HFFc6 (cell line): ENCODE measurements around the gene SNRNP70. TPM values are rescaled to one million over a fixed set of nuclear protein-coding genes. Genes with fewer than 3 reads are reported as not detected.
A peak's percentile ranks its signal among the peaks of the same experiment; 100 is the strongest.

ENCODE experiments used
- DNase-seq: peaks from one replicate; pipeline ENCODE4 v3.0.0-alpha.2; 2018
- H3K27ac Mint-ChIP-seq: 2 replicates; pipeline ENCODE4 v1.8.0; 2020; ENCODE audit warnings: mild to moderate bottlenecking, mixed read lengths
- H3K27me3 Mint-ChIP-seq: 2 replicates; pipeline ENCODE4 v1.8.0; 2021; ENCODE audit warnings: mild to moderate bottlenecking, moderate library complexity, mixed read lengths; ENCODE audit not compliant: insufficient read depth
- H3K36me3 Mint-ChIP-seq: 2 replicates; pipeline ENCODE4 v1.8.0; 2021; ENCODE audit warnings: low read depth, mixed read lengths
- H3K4me1 Mint-ChIP-seq: 2 replicates; pipeline ENCODE4 v1.8.0; 2020; ENCODE audit warnings: low read depth, mixed read lengths
- H3K4me3 Mint-ChIP-seq: 2 replicates; pipeline ENCODE4 v1.8.0; 2020; ENCODE audit warnings: mild to moderate bottlenecking, moderate library complexity, mixed read lengths
- H3K9me3 Mint-ChIP-seq: 2 replicates; pipeline ENCODE4 v1.8.0; 2020; ENCODE audit warnings: mild to moderate bottlenecking, mixed read lengths
- total RNA-seq, 6 experiments: library from RNA; stranded (reverse); fragmentation: NEBNext Ultra II Directional; extraction: Animal tissue kit (Norgen Biotek cat#: 25700); gene quantifications; 2 replicates in 1 of 6; 3 replicates in 5 of 6; pipeline ENCODE4 v1.2.3, GENCODE V29; 2021
- TF ChIP-seq, protein P1 (sequence below): fragments of 200-600 bp; sonication (generic); IDR thresholded peaks from 2 replicates; pipeline ENCODE4 v1.5.0; 2021; ENCODE audit warnings: antibody characterized with exemption, mild to moderate bottlenecking

Gene SNRNP70
- total RNA-seq, 6 experiments from 2014 or later: 134 to 164 (median 156) TPM

GRCh38 chr19:49085868-49086232 is 599 bp downstream of the SNRNP70 start:
- DNase-seq: no peak
- Mint-ChIP-seq H3K4me1 (peaks cover 29% of the 10 kb centered on the region), H3K9me3 (no peaks in the 10 kb centered on the region), H3K27ac (peak overlapping the region; percentile 94), H3K27me3 (peaks cover 2% of the 10 kb centered on the region), H3K4me3 (peak overlapping the region; percentile 96), H3K36me3 (peaks cover 26% of the 10 kb centered on the region)
- TF ChIP-seq, protein P1, sequence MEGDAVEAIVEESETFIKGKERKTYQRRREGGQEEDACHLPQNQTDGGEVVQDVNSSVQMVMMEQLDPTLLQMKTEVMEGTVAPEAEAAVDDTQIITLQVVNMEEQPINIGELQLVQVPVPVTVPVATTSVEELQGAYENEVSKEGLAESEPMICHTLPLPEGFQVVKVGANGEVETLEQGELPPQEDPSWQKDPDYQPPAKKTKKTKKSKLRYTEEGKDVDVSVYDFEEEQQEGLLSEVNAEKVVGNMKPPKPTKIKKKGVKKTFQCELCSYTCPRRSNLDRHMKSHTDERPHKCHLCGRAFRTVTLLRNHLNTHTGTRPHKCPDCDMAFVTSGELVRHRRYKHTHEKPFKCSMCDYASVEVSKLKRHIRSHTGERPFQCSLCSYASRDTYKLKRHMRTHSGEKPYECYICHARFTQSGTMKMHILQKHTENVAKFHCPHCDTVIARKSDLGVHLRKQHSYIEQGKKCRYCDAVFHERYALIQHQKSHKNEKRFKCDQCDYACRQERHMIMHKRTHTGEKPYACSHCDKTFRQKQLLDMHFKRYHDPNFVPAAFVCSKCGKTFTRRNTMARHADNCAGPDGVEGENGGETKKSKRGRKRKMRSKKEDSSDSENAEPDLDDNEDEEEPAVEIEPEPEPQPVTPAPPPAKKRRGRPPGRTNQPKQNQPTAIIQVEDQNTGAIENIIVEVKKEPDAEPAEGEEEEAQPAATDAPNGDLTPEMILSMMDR: no peak

GRCh38 chr19:49086296-49086695 is 1.0 kb downstream of the SNRNP70 start:
- no peak for DNase-seq
- H3K36me3 Mint-ChIP-seq: peaks cover 28% of the 10 kb centered on the region
- peaks cover 3% of the 10 kb centered on the region for H3K27me3 Mint-ChIP-seq
- H3K4me3 Mint-ChIP-seq: peak overlapping the region; percentile 96
- H3K4me1 Mint-ChIP-seq: peaks cover 29% of the 10 kb centered on the region
- H3K9me3 Mint-ChIP-seq: no peaks in the 10 kb centered on the region
- H3K27ac Mint-ChIP-seq: peak overlapping the region; percentile 94
- TF ChIP-seq, protein P1: no peak

- no peak for DNase-seq
- no peak overlapping the region for H3K4me3 Mint-ChIP-seq
- H3K36me3 Mint-ChIP-seq: peaks cover 37% of the 10 kb centered on the region
- TF ChIP-seq, protein P1: no peak
- H3K27ac Mint-ChIP-seq: no peak overlapping the region
- no peaks in the 10 kb centered on the region for H3K9me3 Mint-ChIP-seq
- peaks cover 1% of the 10 kb centered on the region; the same call in 1 of the 2 replicates for H3K27me3 Mint-ChIP-seq
- H3K4me1 Mint-ChIP-seq: peaks cover 15% of the 10 kb centered on the region
These were observed 6.3 kb downstream of the SNRNP70 start for GRCh38 chr19:49091391-49092038.

GRCh38 chr19:49092686-49093085 is 7.4 kb downstream of the SNRNP70 start:
- no peak overlapping the region for H3K27ac Mint-ChIP-seq
- peaks cover 1% of the 10 kb centered on the region; the same call in 1 of the 2 replicates for H3K27me3 Mint-ChIP-seq
- H3K9me3 Mint-ChIP-seq: no peaks in the 10 kb centered on the region
- peaks cover 32% of the 10 kb centered on the region for H3K36me3 Mint-ChIP-seq
- peaks cover 13% of the 10 kb centered on the region for H3K4me1 Mint-ChIP-seq
- no peak overlapping the region for H3K4me3 Mint-ChIP-seq
- DNase-seq: no peak
- TF ChIP-seq, protein P1: no peak

DNA sequence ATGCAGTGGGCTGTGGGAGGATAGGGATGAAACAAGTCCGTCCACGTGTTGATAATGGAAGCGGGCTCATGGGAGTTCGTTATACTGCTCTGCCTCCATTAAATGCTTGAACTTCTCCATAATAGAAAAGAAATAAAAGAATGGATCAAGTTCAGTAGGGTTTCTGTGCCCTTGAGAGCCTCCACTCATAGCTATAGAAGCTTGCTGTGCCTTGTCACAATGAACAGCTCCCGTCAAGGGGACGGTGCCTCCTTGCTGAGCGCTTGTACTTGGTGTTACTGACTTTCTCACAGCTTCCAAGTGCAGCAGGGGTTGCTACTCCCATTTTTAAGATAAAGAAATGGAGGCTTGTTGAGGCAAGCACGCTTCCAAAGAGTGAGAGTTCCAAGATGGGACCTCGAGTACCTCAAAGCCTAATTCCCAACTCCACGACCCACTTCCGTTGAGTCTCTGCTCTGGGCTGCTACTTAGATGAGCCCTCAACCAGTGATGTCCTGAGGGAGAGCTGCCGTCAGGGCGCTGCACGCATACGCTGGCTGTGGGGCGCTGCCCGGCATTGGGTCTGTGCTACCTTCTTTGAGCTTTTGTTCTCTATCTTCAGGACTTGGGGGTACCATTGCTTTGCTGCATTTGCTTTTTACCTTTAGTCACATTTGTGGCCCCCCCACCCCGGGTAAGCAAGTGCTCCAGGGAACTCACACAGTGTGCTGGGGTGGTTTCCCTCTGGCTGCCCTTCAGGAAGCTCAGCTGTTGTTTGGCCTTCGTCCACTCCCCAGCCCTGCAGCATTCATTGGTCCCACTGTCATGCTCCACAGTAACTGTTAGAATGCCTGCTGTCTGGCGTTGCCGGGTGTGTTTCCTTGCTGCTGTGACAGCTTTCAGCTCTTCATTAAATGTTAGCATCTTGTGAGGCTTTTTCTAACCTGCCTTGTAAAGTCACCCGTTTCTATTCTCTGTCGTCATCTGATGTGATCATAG is 9.5 kb downstream of the SNRNP70 start:
- no peak for DNase-seq
- TF ChIP-seq, protein P1: no peak
- 0 out of 2 replicates have a peak overlapping the region, but pooled peaks have one; percentile 19 for H3K27ac Mint-ChIP-seq
- H3K27me3 Mint-ChIP-seq: peaks cover 4% of the 10 kb centered on the region; the same call in 1 of the 2 replicates
- H3K4me3 Mint-ChIP-seq: no peak overlapping the region
- H3K9me3 Mint-ChIP-seq: no peaks in the 10 kb centered on the region
- H3K4me1 Mint-ChIP-seq: peaks cover 8% of the 10 kb centered on the region
- peaks cover 41% of the 10 kb centered on the region for H3K36me3 Mint-ChIP-seq
